Adipose tissue (tissue), 3 donors: ENCODE measurements around the gene YES1. TPM values are rescaled to one million over a fixed set of nuclear protein-coding genes. Genes with fewer than 3 reads are reported as not detected.
"Not testable (repeated sequence)": the region's sequence is repeated elsewhere in the genome, so short reads cannot be mapped to it uniquely, and the experiment has no call there.

ENCODE experiments used
- H3K27ac ChIP-seq: one replicate; pipeline ENCODE4 v1.5.1; 2013; ENCODE audit warnings: low read depth, low read length
- WGBS, 3 donors: extraction: QIAGEN DNeasy Blood & Tissue Kit; methylation state at CpG; one replicate each; pipeline ENCODE4 v1.1.7; 2013; 5-methylcytosine and 5-hydroxymethylcytosine counted together
- polyA plus RNA-seq, 3 donors: library from polyadenylated mRNA; stranded (reverse); fragments of 200-250 nt; gene quantifications; one replicate each; pipeline ENCODE4 v1.2.3, GENCODE V29; 2013
- donor health status: healthy with polysubstance abuse.
- donor health status: Bipolar disorder and iron deficiency.
- donor health status: healthy.

The YES1 gene
- polyA plus RNA-seq, 3 donors: 22.8 to 38.4 (median 31.1) TPM

- 73 to 88% (median 73%) methylated on average over 6 of the region's 6 CpGs for WGBS, 3 donors
- no peak overlapping the region for H3K27ac ChIP-seq
These were observed 15.1 kb upstream of the YES1 start for GRCh38 chr18:827093-827677.

GRCh38 chr18:825891-826585 lies 14.0 kb upstream of the YES1 start:
- no peak overlapping the region for H3K27ac ChIP-seq
- 89 to 90% (median 89%) methylated on average over 6 of the region's 6 CpGs for WGBS, 3 donors

GRCh38 chr18:824179-824578 lies 12.1 kb upstream of the YES1 start:
- WGBS, 3 donors: 59 to 65% (median 59%) methylated on average over 2 of the region's 2 CpGs
- H3K27ac ChIP-seq: no peak overlapping the region

GRCh38 chr18:820591-821165 lies 8.6 kb upstream of the YES1 start:
- WGBS, 3 donors: 33 to 69% (median 38%) methylated on average over 4 of the region's 4 CpGs
- no peak overlapping the region for H3K27ac ChIP-seq

GRCh38 chr18:816869-817268 lies 4.8 kb upstream of the YES1 start:
- H3K27ac ChIP-seq: no peak overlapping the region
- WGBS, 3 donors: 32 to 52% (median 46%) methylated on average over 2 of the region's 2 CpGs

- H3K27ac ChIP-seq: no peak overlapping the region
- 88 to 95% (median 94%) methylated on average over 4 of the region's 4 CpGs for WGBS, 3 donors
These were observed 4.1 kb upstream of the YES1 start for GRCh38 chr18:816088-816653.

GRCh38 chr18:815353-815752 lies 3.3 kb upstream of the YES1 start:
- WGBS, 3 donors: 80 to 95% (median 90%) methylated on average over 3 of the region's 3 CpGs
- H3K27ac ChIP-seq: no peak overlapping the region

- no peak overlapping the region for H3K27ac ChIP-seq
- WGBS, 3 donors: 54 to 69% (median 62%) methylated on average over 4 of the region's 4 CpGs
These were observed 2.5 kb upstream of the YES1 start for GRCh38 chr18:814300-815084.

GRCh38 chr18:813172-814071 lies 1.4 kb upstream of the YES1 start:
- 25 to 47% (median 38%) methylated on average over 18 of the region's 18 CpGs for WGBS, 3 donors

GRCh38 chr18:812376-813171 lies 532 bp upstream of the YES1 start:
- 0 to 1% (median 0%) methylated on average over 59 to 66 of the region's 66 CpGs for WGBS, 3 donors
- H3K27ac ChIP-seq: peak overlapping the region; percentile 38

More at GRCh38 chr18:813172-814071, 1.4 kb upstream of the YES1 start:
- peak overlapping the region; percentile 34 for H3K27ac ChIP-seq

- H3K27ac ChIP-seq: no peak overlapping the region
- whole genome bisulfite sequencing, 3 donors: 0 to 1% (median 0%) methylated on average over 30 of the region's 30 CpGs
These were observed 705 bp downstream of the YES1 start for GRCh38 chr18:811182-811891.

GRCh38 chr18:809985-810642 lies 1.9 kb downstream of the YES1 start:
- H3K27ac ChIP-seq: no peak overlapping the region
- WGBS, 3 donors: 36 to 51% (median 46%) methylated on average over 6 of the region's 6 CpGs

GRCh38 chr18:809228-809627 lies 2.8 kb downstream of the YES1 start:
- 94 to 95% (median 94%) methylated on average over 11 of the region's 11 CpGs for WGBS, 3 donors
- not testable (repeated sequence) for H3K27ac ChIP-seq

GRCh38 chr18:808502-808901 lies 3.5 kb downstream of the YES1 start:
- 67 to 78% (median 68%) methylated on average over 2 of the region's 2 CpGs for WGBS, 3 donors
- H3K27ac ChIP-seq: no peak overlapping the region

GRCh38 chr18:808086-808485 lies 4.0 kb downstream of the YES1 start:
- WGBS, 3 donors: 48 to 61% (median 51%) methylated on average over 5 of the region's 5 CpGs
- H3K27ac ChIP-seq: no peak overlapping the region

- 42 to 50% (median 48%) methylated on average over 2 of the region's 2 CpGs for WGBS, 3 donors
These were observed 6.3 kb downstream of the YES1 start for GRCh38 chr18:805755-806110.

More at GRCh38 chr18:805755-806110, 6.3 kb downstream of the YES1 start:
- no peak overlapping the region for H3K27ac ChIP-seq
